SK-MEL-5 (cell line): ENCODE results near the gene LBHD2. TPM values are rescaled to one million over a fixed set of nuclear protein-coding genes. Genes with fewer than 3 reads are reported as not detected.

Experiments
- DNase-seq: peaks from one replicate; pipeline ENCODE4 v3.0.0-alpha.2; 2016; ENCODE audit warnings: low read depth, low spot score
- in situ Hi-C: cut with HindIII; loops from 2 replicates; pipeline ENCODE4 v1.10.0; 2016; ENCODE audit warnings: low sequenced_read_pairs, high pct_unique_total_duplicates, low pct_unique_long_range_greater_than_20kb
- total RNA-seq: library from RNA; depleted of rRNA; stranded (reverse); fragments of >200 nt; shearing (Covaris generic); gene quantifications from 2 replicates; pipeline ENCODE4 v1.2.3, GENCODE V29; 2014

LBHD2 gene
- total RNA-seq, 1 experiment from 2014 or later: not detected

DNA sequence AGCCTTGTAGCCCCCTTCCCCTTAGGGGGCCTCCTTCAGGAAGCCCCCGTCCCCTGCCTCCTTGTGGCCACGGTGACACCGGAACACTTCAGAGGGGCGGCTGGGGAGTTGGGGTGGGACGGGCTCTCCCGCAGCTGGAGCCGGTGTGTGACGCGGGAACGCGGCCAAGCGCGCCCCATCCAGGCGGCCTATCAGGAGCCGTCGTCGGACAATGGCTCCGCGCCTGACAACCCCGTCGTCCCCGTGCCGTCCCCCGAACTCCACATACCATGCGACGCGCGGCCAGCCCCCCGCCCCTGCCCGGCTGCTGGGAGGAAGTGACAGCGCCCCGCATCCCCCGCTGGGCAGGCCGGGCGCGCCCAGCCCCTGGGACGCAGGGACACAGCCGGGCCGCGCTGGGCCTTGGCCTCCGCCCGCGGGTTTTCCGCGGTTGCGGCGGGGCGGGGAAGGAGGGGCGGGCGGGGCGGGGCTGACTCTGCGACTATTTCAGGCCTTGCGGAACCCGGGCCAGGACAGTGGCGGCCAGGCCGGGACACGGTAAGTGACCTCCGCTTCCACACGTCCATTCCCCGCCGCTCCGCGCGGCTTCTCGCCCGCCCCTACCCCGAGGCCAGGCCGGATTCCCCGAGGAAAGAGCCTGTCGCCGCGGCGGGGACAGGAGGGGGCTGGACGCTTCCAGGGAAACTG lies 39.1 kb downstream of the LBHD2 start, which contains the start of gene TNFAIP2:
Gene TNFAIP2 (plus strand): TSS at position 515 of the 687 bp plus-strand sequence. CDS start 2,997 bp downstream, outside the sequence.
- DNase-seq: no peak
- in situ Hi-C loops: no loop called here

DNA sequence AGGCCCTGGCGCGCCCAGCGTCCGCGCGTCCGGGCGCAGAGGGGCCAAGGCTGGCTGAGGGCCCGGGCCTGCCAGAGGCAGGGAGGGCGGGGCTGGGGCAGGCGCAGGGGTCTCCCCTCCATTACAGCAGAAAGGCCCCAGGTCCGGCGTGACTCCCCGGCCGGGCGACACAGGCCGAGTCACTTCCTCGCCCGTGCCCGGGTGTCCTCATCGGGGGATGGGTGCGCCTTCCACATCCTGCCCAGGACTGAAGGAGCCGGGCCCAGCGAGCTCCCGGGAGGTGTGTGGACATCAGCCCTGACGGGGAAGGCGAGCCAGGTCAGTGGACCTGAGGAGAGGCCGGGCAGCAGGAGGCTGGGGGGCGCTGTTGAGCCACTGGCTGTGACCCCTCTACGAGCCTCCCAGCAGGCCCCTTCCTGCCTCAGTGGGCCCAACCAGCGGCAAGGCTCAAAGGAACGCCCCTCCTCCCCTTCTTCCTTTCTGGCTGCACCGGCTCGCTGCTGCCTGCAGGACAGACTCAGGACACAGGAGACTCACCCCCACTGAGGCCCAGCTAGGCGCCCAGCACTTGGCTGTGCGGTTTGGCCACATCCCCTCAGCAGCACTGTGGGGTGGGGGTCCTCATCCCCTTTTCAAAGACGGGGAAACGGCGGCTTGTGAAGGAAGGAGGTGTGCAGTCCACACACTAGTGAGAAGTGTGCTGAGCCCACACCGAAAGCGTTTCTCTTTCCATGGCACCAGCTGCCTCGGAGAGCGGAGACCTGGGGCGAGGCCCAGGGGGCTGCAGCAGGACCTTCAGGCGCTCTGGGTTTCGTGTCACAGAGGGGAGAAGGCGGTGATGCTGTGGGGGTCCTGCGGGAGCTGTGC lies 39.9 kb downstream of the LBHD2 start:
- in situ Hi-C loops: no loop called here
- no peak for DNase-seq

DNA sequence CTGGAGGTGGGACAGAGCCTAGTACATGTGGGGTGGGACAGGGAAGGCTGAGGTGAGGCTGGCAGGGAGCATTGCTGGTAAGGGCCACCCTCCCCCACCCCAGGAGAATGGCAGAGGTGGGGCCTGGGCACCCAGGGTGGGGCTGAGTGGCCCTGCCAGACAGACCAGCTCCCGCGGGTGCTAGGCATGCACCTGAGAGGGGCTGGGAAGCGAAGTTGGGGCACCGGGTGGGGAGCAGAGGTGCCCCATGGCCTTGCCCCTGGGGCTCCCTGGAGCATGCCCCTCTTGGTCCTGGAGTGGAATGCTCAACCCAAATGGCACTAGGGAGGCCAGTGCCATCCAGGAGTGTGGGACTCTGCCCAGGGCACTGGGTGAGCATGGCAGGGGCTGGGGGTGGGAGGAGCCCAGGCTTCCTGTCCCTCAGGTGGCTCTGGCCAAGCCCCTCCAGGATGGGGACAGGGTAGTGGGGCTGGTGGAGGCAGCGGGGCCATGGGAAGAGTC lies 40.5 kb downstream of the LBHD2 start:
- in situ Hi-C loops: no loop called here
- no peak for DNase-seq

DNA sequence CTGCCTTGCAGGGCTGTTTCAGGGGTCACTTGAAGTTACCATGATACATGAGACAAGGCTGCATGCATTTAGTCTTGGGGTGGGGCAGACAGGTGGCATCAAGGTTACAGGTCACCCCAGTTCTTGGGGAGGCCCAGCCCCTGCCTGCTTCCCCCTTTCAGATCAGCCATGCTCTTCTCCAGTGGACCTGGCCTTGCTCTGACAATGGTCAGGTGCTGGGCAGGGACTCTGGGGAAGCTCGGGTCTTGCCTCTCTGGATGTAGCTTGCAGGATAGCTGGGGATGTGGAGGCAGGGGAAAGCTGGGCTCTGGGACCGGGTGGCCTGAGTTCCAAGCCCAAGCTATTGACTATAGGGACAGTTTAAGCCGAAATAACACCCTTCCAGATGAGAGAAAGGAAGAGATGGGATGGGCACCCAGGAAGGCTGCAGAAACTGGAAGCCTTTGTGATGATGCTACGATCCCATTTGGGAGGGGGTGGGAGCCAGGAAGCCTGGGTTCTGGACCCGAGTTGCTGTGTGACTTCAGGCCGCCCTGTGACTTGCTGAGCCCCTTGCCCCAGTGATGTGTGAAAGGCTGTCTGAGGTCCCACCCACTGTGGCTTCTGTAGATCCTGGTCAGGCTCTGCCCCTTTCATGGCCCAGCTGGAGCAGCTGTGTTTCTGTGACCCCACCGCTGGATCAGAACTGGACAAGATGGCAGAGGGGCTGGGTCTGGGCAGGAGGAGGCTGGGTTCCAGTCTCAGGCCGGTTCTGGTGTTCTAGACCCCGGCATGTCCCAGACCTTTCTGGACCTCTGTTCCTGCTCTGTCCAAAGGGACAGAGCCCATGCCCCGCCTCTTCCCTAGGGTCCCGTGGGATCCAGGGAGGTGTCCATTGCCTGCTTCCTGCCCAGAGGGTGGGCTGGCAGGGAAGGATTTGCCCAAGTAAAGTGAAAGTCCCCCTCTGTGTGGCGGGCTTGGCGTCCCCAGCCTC lies 41.4 kb downstream of the LBHD2 start:
- in situ Hi-C loops: no loop called here
- DNase-seq: no peak

DNA sequence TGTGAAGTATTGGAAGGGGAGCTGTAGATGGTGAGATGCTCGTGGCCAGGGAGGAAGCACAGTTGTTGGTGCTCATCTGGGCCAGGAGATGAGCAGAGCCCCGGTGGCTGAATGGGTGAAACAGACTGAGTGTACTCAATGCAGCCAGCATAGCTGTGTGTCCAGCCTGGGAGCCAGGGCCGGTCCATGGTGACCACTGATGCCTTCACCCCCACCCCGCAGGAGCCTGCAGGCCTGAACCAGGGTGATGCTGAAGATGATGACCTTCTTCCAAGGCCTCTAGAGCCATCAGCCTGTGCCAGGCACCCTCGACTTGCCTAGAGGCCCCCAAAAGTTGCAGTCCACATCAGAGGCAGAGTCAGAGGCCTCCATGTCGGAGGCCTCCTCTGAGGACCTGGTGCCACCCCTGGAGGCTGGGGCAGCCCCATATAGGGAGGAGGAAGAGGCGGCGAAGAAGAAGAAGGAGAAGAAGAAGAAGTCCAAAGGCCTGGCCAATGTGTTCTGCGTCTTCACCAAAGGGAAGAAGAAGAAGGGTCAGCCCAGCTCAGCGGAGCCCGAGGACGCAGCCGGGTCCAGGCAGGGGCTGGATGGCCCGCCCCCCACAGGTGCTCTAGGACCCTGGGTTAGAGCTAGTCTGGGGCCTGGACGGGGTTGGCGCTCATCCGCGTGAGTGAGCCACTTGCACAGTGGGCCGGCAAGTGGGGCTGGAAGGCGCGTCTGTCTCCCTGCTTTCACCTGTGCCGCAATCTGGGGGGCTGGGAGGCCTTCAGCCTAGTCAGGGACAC lies 42.3 kb downstream of the LBHD2 start:
- no peak for DNase-seq
- in situ Hi-C loops: no loop called here

DNA sequence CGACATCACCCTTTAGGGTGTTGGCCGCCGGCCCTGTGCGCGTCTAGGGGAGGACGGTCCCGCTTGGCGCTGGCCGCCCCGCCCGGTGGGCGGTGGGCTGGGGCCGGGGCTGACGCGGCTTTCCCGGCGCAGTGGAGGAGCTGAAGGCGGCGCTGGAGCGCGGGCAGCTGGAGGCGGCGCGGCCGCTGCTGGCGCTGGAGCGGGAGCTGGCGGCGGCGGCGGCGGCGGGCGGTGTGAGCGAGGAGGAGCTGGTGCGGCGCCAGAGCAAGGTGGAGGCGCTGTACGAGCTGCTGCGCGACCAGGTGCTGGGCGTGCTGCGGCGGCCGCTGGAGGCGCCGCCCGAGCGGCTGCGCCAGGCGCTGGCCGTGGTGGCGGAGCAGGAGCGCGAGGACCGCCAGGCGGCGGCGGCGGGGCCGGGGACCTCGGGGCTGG lies 42.9 kb downstream of the LBHD2 start:
- in situ Hi-C loops: no loop called here
- DNase-seq: no peak

DNA sequence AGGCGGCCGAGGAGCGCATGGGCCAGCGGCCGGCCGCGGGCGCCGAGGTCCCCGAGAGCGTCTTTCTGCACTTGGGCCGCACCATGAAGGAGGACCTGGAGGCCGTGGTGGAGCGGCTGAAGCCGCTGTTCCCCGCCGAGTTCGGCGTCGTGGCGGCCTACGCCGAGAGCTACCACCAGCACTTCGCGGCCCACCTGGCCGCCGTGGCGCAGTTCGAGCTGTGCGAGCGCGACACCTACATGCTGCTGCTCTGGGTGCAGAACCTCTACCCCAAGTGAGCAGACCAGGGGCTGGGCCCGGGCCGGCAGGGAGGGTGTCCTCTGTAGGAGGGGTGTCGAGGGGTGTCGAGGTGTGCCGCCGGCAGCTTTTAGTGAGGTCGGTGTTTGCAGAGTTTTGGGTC lies 43.3 kb downstream of the LBHD2 start:
- in situ Hi-C loops: no loop called here
- DNase-seq: no peak

DNA sequence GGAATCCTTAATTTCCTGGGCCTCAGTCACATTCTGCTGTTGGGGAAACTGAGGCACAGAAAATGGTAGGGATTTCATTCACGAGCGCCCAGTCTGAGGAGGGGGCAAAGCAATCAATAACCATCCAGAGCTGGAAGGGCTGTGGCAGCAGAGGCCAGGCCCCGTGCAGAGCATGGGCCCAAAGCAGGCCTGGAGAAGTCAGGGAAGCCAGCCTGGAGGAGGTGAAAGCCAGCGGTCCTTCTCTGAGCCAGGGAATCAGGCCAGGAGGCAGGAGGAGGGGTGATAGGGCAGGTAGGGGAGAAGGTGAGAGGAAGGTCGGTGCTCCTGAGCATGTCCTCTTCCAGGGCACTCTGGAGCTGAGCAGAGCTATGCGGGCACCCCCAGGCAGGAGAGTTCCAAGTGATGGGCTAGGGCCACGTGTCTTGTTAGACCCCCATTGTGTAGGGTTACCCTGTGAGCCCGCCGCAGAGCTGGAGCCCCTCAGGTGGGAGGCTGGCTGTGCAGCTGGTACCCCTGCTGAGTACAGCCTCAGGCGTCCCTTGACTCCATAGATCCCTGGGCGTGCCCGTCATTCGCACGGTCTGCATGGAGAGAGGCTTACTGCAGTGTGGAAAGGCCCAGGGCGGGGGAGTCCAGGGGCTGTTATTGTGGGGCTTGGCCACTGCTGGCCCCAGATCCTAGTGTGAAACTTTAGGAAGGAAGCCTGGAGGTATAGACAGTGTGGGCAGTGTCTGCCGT lies 44.0 kb downstream of the LBHD2 start:
- in situ Hi-C loops: no loop called here
- no peak for DNase-seq

DNA sequence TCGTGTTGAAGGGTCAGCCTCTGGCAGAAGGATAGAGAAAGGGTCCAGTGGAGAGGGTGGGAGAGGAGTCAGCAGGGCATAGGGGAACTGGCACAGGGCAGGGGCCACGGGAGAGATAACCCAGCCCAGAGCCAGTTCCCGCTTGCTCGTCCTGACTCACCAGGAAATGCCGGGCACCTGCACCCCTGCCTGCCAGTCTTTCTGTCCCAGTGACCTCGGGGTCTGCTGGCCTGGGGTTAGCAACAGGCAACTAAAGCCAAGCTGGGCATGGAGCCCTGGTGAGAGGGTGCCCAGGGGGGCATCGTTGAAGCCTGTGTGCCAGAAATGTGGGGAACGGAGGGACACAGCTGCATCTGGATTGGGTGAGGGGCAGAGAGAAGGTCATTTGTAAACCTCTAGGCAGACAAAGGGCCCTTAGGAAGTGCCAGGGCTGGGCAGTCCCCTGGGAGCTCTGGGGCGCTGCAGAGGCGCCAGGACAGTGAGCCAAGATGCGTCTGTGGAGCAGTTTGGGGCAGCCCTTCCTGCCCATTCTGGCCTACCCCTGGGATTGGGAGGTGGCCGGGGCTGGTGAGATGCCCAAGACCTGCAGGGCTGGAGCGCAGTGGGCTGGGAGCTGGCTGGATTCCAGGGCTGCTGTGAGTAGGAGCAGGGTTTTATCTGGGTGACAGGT lies 44.8 kb downstream of the LBHD2 start:
- in situ Hi-C loops: no loop called here
- DNase-seq: no peak

DNA sequence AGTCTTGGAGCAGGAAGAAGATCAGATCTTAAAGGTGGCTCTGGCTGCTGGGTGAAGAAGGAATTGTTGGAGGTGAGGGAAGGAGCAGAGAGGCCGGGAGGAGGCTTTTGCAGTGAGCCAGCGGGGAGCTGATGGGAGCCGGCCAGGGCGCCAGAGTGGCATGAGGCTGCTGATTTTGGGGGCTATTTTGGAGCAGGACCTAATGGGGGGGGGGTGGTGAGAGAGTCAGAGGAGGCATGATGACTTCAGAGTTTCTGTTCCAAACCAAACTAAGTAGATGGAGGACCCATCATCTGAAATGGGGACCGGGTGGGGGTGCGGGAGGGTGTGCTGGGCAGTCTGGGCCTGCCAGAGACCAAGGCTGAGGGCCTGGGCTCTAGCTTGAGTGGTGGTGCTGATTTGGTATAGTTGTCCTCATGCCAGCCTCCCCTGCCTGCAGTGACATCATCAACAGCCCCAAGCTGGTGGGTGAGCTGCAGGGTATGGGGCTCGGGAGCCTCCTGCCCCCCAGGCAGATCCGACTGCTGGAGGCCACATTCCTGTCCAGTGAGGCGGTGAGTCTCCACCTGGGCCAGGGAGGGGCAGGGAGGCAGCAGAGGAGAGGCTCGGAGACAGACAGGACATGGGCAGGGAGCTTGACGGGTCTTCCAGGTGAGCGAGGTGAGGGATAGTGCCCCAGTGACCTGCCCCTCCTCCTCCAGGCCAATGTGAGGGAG lies 45.4 kb downstream of the LBHD2 start:
- no peak for DNase-seq
- in situ Hi-C loops: no loop called here

DNA sequence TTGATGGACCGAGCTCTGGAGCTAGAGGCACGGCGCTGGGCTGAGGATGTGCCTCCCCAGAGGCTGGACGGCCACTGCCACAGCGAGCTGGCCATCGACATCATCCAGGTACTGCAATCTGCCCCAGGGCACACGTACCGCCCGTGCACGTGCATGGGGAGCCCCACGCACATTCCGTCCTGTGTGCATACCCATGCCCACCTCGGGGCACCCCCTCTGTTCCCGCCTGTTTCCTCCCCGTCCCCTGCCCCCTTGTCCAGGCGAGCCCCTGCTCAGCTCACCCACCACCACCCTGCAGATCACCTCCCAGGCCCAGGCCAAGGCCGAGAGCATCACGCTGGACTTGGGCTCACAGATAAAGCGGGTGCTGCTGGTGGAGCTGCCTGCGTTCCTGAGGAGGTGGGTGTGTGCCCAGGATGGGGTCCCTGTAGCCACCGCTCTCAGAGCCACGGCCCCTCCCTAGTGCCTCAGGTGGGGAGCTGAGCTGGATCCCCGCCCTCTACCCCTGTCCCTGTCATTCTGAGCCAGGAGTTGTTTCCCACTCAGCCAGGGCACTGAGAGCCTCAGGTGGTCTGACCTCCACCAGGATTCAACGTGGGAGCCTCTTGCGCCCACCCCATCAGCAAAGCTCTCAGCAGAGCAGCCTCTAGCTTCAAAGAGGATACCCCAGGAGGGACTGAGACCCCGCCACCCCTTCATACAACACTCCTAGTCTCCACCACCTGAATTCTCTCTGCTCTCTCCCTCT lies 46.2 kb downstream of the LBHD2 start:
- no peak for DNase-seq

DNA sequence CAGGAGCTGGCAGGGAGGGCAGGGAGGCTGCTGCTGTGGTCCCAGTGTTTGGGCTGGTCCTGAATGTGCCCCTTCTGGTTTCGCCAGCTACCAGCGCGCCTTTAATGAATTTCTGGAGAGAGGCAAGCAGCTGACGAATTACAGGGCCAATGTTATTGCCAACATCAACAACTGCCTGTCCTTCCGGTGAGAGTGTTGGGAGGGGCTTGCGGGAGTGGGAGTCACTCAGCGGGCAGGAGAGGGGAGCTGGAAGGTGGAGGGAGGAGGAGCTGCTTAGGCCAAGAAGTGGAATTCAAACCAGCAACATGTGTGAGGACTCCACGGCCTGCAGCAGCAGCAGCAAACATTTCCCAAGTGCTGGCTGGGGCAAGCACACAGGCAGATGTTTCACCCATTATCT lies 47.0 kb downstream of the LBHD2 start:
- in situ Hi-C loops: no loop called here
- DNase-seq: no peak

More for the DNA sequence above, 46.2 kb downstream of the LBHD2 start:
- in situ Hi-C loops: no loop called here

DNA sequence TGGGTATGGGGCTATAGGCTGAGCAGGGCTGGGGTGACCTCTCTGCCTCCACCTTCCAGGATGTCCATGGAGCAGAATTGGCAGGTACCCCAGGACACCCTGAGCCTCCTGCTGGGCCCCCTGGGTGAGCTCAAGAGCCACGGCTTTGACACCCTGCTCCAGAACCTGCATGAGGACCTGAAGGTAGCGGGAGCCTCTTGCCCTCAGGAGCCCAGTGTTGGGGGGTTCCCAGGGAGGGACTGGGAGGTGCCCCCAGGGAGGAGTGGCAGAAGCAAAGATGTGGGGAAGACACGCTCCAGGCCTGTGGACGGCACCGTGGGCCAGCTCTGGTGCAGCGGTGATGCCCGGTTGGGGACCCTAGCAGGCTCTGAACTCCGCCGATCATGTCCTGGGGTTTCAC lies 47.6 kb downstream of the LBHD2 start:
- in situ Hi-C loops: no loop called here
- no peak for DNase-seq

DNA sequence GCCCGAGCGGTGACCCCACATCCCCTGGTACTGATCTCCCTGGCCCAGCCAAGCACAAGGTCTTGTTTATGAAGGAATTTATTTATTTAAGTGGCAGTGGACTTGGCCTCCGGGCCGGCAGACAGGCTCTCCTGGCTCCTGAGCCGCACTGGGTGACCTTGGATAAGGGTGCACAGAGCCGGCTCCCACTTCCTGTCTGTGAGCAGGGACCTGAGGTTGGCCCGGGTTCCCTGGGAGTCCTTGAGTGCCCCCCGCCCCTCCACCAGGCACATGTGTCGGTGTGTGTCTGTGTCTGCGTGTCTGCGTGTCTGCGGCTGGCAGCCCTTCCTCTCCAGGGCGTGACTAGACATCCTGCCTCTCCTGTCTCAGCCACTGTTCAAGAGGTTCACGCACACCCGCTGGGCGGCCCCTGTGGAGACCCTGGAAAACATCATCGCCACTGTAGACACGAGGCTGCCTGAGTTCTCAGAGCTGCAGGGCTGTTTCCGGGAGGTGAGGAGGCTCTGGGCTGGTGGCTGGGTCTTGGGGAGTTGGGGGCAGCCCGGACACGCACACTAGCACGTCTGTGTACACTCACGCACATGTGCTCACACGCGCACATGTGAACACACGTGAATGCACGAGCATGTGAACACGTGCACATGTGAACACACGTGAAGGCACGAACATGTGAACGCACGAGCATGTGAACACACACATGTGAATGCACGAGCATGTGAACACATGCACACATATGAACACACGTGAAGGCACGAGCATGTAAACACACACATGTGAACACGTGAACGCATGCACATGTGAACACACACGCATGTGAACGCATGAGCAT lies 48.6 kb downstream of the LBHD2 start:
- no peak for DNase-seq
- in situ Hi-C loops: no loop called here
